Measurements from ENCODE around the gene SLC5A3. TPM values are rescaled to one million over a fixed set of nuclear protein-coding genes. Genes with fewer than 3 reads are reported as not detected.

SLC5A3 gene
- total and polyA plus RNA-seq, 2 experiments from 2014 or later: 6.2 to 32.7 TPM

GRCh38 chr21:34088752-34089151 lies 15.4 kb downstream of the SLC5A3 start:
- TF ChIP-seq ZNF331 (CRISPR knock-in tag; IDR thresholded peaks at IDR 0.05; ENCODE audit: low read depth) (no peak), JUNB (IDR thresholded peaks at IDR 0.05; ENCODE audit: unreplicated experiment) (no peak), EZH2phosphoT487 (IDR thresholded peaks at IDR 0.05; ENCODE audit: unreplicated experiment) (no peak)
- TF ChIP-seq, protein P1, sequence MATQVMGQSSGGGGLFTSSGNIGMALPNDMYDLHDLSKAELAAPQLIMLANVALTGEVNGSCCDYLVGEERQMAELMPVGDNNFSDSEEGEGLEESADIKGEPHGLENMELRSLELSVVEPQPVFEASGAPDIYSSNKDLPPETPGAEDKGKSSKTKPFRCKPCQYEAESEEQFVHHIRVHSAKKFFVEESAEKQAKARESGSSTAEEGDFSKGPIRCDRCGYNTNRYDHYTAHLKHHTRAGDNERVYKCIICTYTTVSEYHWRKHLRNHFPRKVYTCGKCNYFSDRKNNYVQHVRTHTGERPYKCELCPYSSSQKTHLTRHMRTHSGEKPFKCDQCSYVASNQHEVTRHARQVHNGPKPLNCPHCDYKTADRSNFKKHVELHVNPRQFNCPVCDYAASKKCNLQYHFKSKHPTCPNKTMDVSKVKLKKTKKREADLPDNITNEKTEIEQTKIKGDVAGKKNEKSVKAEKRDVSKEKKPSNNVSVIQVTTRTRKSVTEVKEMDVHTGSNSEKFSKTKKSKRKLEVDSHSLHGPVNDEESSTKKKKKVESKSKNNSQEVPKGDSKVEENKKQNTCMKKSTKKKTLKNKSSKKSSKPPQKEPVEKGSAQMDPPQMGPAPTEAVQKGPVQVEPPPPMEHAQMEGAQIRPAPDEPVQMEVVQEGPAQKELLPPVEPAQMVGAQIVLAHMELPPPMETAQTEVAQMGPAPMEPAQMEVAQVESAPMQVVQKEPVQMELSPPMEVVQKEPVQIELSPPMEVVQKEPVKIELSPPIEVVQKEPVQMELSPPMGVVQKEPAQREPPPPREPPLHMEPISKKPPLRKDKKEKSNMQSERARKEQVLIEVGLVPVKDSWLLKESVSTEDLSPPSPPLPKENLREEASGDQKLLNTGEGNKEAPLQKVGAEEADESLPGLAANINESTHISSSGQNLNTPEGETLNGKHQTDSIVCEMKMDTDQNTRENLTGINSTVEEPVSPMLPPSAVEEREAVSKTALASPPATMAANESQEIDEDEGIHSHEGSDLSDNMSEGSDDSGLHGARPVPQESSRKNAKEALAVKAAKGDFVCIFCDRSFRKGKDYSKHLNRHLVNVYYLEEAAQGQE (IDR thresholded peaks at IDR 0.05; ENCODE audit: unreplicated experiment): no peak
- Histone ChIP-seq H3F3A (replicated peaks; ENCODE audit: low read depth) (no peaks in the 10 kb centered on the region), H3K4me2 (no peak overlapping the region), H3K27me3 (ENCODE audit: insufficient read depth) (no peaks in the 10 kb centered on the region), H3K4me3 (no peak overlapping the region), H3K27ac (ENCODE audit: low read depth) (no peak overlapping the region), H2AFZ (no peak overlapping the region), H3K36me3 (ENCODE audit: insufficient read depth) (peaks cover 2% of the 10 kb centered on the region; the same call in 1 of the 2 replicates), H3K79me2 (replicated peaks; ENCODE audit: insufficient read depth) (peaks cover 100% of the 10 kb centered on the region), H3K9me2 (ENCODE audit: insufficient read depth) (no peaks in the 10 kb centered on the region), H4K20me1 (replicated peaks; ENCODE audit: insufficient read depth) (peaks cover 77% of the 10 kb centered on the region), H3K4me1 (ENCODE audit: insufficient read depth) (peaks cover 57% of the 10 kb centered on the region)
- no peak for ATAC-seq
- Mint-ChIP-seq H3K4me3 (no peak overlapping the region), H3K27me3 (ENCODE audit: insufficient read depth, low read depth, poor library complexity) (no peaks in the 10 kb centered on the region), H3K9me3 (no peaks in the 10 kb centered on the region), H3K27ac (no peak overlapping the region), H3K4me1 (peaks cover 24% of the 10 kb centered on the region), H3K36me3 (ENCODE audit: low read depth) (no peaks in the 10 kb centered on the region)
- DNase-seq (ENCODE audit: low spot score): no peak

- Histone ChIP-seq H4K20me1 (replicated peaks; ENCODE audit: insufficient read depth) (peaks cover 63% of the 10 kb centered on the region), H3K4me1 (ENCODE audit: insufficient read depth) (peaks cover 38% of the 10 kb centered on the region), H3K4me2 (no peak overlapping the region), H3K4me3 (no peak overlapping the region), H3K27ac (ENCODE audit: low read depth) (no peak overlapping the region), H3K36me3 (ENCODE audit: insufficient read depth) (peaks cover 8% of the 10 kb centered on the region; the same call in 1 of the 2 replicates), H2AFZ (no peak overlapping the region), H3K27me3 (ENCODE audit: insufficient read depth) (no peaks in the 10 kb centered on the region), H3F3A (replicated peaks; ENCODE audit: low read depth) (no peaks in the 10 kb centered on the region), H3K9me2 (ENCODE audit: insufficient read depth) (no peaks in the 10 kb centered on the region), H3K79me2 (replicated peaks; ENCODE audit: insufficient read depth) (peaks cover 99% of the 10 kb centered on the region)
- Mint-ChIP-seq H3K4me3 (no peak overlapping the region), H3K27me3 (ENCODE audit: insufficient read depth, low read depth, poor library complexity) (no peaks in the 10 kb centered on the region), H3K4me1 (peaks cover 18% of the 10 kb centered on the region), H3K9me3 (no peaks in the 10 kb centered on the region), H3K27ac (no peak overlapping the region), H3K36me3 (ENCODE audit: low read depth) (peaks cover 18% of the 10 kb centered on the region)
- ATAC-seq (no peak), DNase-seq (ENCODE audit: low spot score) (no peak)
- TF ChIP-seq EZH2 (IDR thresholded peaks at IDR 0.05; ENCODE audit: low read depth, unreplicated experiment) (no peak), EZH2phosphoT487 (IDR thresholded peaks at IDR 0.05; ENCODE audit: unreplicated experiment) (no peak), ZNF462 (CRISPR knock-in tag; IDR thresholded peaks at IDR 0.05) (no peak), ETS1 (IDR thresholded peaks at IDR 0.05) (no peak), STAT1 (IDR thresholded peaks at IDR 0.05; ENCODE audit: unreplicated experiment) (no peak), JUNB (IDR thresholded peaks at IDR 0.05; ENCODE audit: unreplicated experiment) (no peak), ZNF114 (CRISPR knock-in tag; IDR thresholded peaks at IDR 0.05) (no peak), ZNF331 (CRISPR knock-in tag; IDR thresholded peaks at IDR 0.05; ENCODE audit: low read depth) (no peak)
These were observed 17.7 kb downstream of the SLC5A3 start for GRCh38 chr21:34091032-34091431.

All from GM23338 (cell line).